ENCODE measurements around the gene LYSMD1. TPM values are rescaled to one million over a fixed set of nuclear protein-coding genes. Genes with fewer than 3 reads are reported as not detected.

The LYSMD1 gene
- total RNA-seq, 4 donors from 2014 or later, result 11.4 to 14.6 (median 13.7) TPM

DNA sequence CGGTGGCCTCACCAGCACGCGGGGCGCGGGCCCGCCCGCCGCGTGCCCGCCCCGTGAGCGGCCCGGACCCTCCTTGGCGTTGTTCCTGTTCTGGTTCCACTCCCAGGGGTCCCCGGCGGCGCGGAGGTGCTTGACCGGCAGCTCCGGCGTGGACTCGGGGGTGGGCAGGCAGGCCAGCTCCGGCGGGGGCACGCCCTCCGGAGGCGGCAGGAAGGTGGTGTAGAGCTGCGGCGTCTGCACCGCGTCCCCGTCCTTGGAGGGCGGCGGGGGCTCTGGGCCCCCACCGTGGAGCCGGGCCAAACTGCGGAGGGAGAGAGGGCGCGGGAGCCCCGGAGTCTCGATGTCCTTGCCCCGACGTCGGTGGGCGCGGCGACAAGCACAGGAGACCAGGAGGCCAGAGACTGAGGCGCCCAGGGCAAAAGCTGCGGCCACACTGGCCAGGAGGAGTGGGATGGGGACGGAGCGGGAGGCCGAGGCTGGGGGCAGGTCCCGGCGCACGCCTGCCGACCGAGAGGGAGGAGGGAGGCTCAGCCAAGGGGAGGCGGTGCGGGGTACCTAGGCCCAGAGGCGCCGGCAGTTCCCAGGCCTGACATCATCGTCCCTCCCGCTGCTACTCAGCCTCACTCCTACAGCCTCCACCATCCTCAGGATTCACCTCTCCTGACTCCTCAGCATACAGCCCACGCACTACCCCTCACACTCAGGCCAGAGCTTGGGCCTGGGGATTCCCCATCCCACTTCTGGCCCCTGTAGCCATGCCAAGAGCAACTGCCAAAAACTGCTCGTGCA is 32.5 kb downstream of the LYSMD1 start:
- Histone ChIP-seq H3K4me1 (peaks cover 6 to 8% of the 10 kb centered on the region in 2 donors), H3K27me3 (no peaks in the 10 kb centered on the region), H3K36me3 (peaks cover 0 to 61% of the 10 kb centered on the region in 2 donors), H3K9me3 (no peaks in the 10 kb centered on the region), H3K27ac (peak overlapping the region in 2 of 4 donors; percentile 54 to 98), H3K4me3 (no peak overlapping the region)
- in situ Hi-C loops (cut with MboI; ENCODE audit: low sequenced_read_pairs in 4 of 4) (no loop called here), intact Hi-C loops (cut with DNase I; ENCODE audit: low total_unique reads) (no loop called here)
- ATAC-seq, result no peak
- TF ChIP-seq, protein P1, sequence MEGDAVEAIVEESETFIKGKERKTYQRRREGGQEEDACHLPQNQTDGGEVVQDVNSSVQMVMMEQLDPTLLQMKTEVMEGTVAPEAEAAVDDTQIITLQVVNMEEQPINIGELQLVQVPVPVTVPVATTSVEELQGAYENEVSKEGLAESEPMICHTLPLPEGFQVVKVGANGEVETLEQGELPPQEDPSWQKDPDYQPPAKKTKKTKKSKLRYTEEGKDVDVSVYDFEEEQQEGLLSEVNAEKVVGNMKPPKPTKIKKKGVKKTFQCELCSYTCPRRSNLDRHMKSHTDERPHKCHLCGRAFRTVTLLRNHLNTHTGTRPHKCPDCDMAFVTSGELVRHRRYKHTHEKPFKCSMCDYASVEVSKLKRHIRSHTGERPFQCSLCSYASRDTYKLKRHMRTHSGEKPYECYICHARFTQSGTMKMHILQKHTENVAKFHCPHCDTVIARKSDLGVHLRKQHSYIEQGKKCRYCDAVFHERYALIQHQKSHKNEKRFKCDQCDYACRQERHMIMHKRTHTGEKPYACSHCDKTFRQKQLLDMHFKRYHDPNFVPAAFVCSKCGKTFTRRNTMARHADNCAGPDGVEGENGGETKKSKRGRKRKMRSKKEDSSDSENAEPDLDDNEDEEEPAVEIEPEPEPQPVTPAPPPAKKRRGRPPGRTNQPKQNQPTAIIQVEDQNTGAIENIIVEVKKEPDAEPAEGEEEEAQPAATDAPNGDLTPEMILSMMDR (IDR thresholded peaks at IDR 0.05 in 4 of 5, conservative IDR thresholded peaks at IDR 0.05 in 1 of 5), result no peak
- no peak for TF ChIP-seq POLR2A (IDR thresholded peaks at IDR 0.05)
- DNase-seq, result peak in 1 of 2 donors; percentile 19

DNA sequence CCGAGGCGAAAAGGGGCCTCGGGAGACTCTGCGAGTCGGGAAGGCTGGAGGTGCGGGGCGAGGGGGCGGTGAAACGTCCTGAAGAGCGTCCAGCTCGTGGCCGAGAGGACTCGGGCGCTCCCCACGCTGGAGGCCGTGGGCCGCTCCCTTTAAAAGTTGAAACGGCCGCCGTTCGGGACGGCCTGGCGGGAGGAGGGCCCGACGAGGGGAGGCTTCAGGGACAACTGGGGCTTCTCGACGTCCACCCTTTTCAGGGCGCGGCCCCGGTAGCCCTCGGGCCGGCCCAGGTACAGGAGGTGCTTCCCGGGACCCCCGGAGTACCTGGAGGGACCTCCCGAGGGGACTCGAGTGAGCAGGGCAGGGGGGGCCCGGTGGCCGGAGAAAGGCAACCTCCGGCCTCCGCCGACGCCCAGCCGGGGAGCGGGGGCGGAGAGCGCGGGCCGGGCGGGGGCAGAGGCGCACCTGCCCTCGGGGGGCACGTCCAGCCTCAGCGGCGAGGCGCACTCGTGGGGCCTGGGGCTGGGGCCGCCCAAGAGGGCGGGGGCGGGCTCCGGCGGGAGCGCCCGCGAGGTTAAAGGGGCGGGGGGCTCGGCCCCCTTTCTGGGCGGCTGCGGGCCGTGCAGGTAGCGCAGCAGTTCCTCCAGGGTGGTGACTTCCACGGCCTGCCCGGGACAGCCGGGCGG is 33.2 kb downstream of the LYSMD1 start:
- in situ Hi-C loops (cut with MboI; ENCODE audit: low sequenced_read_pairs in 4 of 4), result no loop called here
- TF ChIP-seq, protein P1 (IDR thresholded peaks at IDR 0.05 in 4 of 5, conservative IDR thresholded peaks at IDR 0.05 in 1 of 5), result no peak
- TF ChIP-seq POLR2A (IDR thresholded peaks at IDR 0.05), result no peak
- peak overlapping the region; percentile 53 to 98 (median 68) for H3K27ac ChIP-seq

DNA sequence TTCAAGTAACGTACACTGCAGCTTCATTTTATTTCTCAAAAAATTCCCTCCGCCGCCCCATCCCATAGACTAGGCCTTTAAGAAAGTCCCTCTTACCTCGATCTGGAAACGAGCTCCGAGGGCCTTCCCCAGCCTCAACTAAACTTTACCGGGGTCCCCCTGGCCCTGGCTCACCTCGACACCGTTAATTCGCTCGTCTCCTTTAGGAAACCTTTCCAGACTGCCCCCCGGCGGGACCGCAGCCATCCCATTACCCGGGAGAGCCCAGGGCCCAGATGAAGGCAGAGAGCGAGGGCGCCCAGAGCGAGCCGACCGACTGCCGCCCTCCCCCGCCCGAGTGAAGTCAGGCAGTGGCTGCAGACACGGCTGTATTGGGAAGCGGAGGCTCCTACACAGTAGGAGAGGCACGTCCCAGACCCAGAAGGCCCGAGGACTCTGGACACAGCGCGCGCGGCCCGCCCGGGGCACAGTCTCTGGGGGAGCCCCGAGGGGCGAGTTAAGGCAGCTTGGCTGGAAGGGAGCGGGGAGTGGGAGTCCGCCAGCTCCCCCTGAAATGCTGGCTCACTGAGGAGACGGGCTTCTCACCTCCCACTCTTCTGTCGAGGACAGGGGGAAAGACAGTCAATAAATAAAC is 33.9 kb downstream of the LYSMD1 start:
- no peak for TF ChIP-seq POLR2A (IDR thresholded peaks at IDR 0.05)
- TF ChIP-seq, protein P1 (IDR thresholded peaks at IDR 0.05 in 4 of 5, conservative IDR thresholded peaks at IDR 0.05 in 1 of 5), result no peak
- intact Hi-C loops (cut with DNase I; ENCODE audit: low total_unique reads), result no loop called here
- no peak for ATAC-seq
- peak overlapping the region; percentile 53 to 98 (median 68) for H3K27ac ChIP-seq
- DNase-seq, result no peak
- H3K4me1 ChIP-seq, result peaks cover 0 to 8% of the 10 kb centered on the region in 2 donors
- H3K36me3 ChIP-seq, result peaks cover 0 to 48% of the 10 kb centered on the region in 2 donors
- in situ Hi-C loops (cut with MboI; ENCODE audit: low sequenced_read_pairs in 4 of 4), result no loop called here
- H3K4me3 ChIP-seq, result peak overlapping the region; percentile 16 to 47 (median 32)
- H3K9me3 ChIP-seq, result no peaks in the 10 kb centered on the region
- H3K27me3 ChIP-seq, result no peaks in the 10 kb centered on the region

More for the DNA sequence above, 33.2 kb downstream of the LYSMD1 start:
- H3K4me1 ChIP-seq, result peaks cover 0 to 8% of the 10 kb centered on the region in 2 donors
- DNase-seq (peak in 1 of 2 donors; percentile 13), ATAC-seq (no peak)
- H3K36me3 ChIP-seq, result peaks cover 0 to 54% of the 10 kb centered on the region in 2 donors
- H3K4me3 ChIP-seq, result peak overlapping the region in 3 of 4 donors; percentile 16 to 47 (median 36)
- intact Hi-C loops (cut with DNase I; ENCODE audit: low total_unique reads), result no loop called here
- no peaks in the 10 kb centered on the region for H3K9me3 ChIP-seq
- no peaks in the 10 kb centered on the region for H3K27me3 ChIP-seq

DNA sequence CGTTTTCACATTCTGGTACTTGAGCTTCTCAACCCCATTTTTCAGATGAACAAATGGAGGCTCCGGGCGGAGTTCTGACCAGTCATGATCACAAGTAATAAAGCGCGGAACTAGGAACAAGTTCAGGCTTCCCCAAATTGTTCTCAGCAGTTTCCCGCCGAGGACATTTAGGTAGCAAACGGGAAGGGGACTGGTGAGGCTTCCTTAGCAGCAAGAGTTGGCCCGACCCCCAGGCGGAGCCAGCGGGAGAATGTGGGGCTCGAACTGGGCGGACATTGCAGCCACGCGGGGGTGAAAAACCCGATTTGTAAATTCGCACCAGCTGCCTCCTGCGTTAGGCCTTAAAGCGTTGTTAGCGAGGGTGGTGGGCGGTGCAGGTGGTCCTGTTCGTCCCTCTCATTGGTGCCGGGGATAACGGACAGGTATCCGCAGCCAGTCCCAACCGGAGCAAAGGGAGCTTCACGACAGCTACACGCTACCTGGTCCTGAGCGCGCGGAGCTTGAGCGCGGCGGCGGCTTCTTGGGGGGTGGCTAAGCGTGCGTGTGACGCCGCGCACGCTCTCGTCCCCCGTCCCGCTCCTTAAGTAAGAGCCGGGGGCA is 34.6 kb downstream of the LYSMD1 start:
- DNase-seq (peak; percentile 67 to 77), ATAC-seq (peak; percentile 25 to 64)

More for the DNA sequence above, 34.6 kb downstream of the LYSMD1 start:
- Histone ChIP-seq H3K36me3 (peaks cover 0 to 41% of the 10 kb centered on the region in 2 donors), H3K9me3 (no peaks in the 10 kb centered on the region), H3K27ac (peak overlapping the region; percentile 53 to 98 (median 68)), H3K4me3 (peak overlapping the region; percentile 16 to 47 (median 32)), H3K27me3 (no peaks in the 10 kb centered on the region), H3K4me1 (peaks cover 3 to 6% of the 10 kb centered on the region in 2 donors)
- intact Hi-C loops (cut with DNase I; ENCODE audit: low total_unique reads) (no loop called here), in situ Hi-C loops (cut with MboI; ENCODE audit: low sequenced_read_pairs in 4 of 4) (no loop called here)
- TF ChIP-seq, protein P1 (IDR thresholded peaks at IDR 0.05 in 4 of 5, conservative IDR thresholded peaks at IDR 0.05 in 1 of 5), result no peak
- peak in 1 of 2 donors; percentile 6 for TF ChIP-seq POLR2A (IDR thresholded peaks at IDR 0.05)
